GM19452 (cell line): ENCODE results near the gene G3BP1.
"Not testable (repeated sequence)": the region's sequence is repeated elsewhere in the genome, so short reads cannot be mapped to it uniquely, and the experiment has no call there.

Experiments
- ATAC-seq: cut with Tn5 transposase; IDR thresholded peaks from one replicate; pipeline ENCODE4 v1.9.1; 2021; ENCODE audit not compliant: unreplicated experiment

The G3BP1 gene

DNA sequence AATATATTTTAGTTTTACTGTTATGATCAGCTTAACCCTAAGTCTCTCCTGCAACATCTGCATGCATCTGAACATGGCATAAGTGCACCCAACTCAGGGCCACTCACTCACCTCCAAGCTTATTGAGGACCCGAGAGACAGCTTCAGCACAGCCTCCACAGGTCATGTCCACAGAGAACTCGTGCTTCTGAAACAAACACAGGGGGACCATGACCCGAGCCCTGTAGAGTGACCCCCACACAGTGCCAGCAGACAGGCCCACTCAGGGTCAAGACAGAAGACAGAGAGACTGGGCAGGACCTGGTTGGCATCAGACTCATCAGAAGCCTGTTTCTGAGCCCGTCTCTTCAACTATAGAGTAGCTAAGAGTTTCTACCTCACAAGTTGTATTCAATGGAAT is 20.2 kb upstream of the G3BP1 start:
- ATAC-seq, result no peak

DNA sequence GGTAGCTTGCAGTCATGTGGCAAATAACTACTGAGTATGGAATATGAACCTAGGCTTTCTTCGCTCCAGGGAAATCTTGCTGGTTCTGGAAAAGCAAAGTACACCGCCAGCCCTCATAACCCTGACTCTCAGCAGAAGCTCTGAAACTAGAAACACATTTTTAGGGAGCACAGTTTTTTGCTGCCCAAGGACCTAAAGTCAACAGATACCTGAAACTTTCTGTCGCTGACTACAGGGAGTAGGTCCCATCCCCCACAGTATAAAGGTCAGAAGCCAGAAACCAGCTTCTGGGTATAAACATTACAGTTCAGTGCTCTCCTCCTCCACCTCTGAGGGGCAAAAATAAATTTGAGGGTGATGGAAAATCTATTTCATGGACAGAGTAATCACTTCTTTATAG is 16.4 kb upstream of the G3BP1 start:
- ATAC-seq, result no peak

DNA sequence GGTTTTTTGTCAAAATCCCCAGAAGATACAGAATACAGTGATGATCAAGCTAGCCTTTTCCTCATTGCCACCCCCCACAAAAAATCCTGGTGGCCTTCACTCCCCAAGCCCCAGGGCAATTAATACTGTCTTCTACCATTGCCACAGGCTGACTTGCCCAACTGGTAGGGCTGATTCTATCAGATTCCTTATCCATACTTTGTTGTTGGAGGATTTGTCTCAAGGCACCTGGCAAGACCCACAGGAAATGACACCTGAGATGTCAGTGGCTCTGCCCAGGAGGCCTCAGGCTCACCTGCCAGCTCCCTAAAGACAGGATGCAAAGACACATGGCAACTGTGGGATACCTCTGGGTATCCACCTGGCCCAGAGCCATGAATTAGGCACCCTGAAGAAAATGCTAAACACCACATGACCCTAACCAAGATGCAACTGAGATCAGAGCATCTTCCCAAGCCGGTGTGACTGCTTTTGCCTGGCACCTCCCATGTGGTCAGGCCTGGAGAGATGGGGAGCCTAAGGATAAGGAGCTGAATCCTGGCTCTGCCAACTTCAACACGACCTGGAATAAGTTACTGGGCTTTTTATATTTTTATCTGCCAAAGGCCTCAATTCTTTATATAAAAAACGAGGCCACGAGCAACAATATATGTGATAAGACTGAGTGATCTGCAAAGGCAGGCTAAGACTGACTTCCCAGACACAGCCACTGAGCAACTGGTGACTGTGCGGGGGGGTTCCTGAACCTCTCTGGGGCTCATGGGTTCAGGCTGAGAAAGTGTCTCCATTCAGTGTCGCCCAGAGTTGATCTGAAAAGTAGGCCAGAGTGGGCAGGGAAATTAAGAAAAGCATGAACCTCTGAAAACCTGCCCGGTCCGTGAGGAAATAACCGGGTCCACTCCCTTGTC is 14.3 kb upstream of the G3BP1 start:
- ATAC-seq, result no peak

DNA sequence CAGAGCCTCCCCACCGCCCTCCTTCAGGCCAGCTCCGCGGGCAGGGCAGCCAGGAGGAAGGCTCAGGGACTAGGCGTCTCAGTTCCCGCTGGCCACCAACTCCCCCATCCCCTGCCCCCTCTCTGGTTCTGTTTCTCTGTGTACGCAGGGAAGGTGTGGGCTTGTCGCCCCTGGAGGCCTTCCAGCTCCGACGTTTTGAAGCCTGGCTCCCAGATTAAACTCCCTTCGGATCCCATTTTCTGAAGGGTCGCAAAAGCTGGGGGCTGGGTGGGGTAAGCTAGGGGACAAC is 13.7 kb upstream of the G3BP1 start:
- ATAC-seq, result peak; percentile 2

DNA sequence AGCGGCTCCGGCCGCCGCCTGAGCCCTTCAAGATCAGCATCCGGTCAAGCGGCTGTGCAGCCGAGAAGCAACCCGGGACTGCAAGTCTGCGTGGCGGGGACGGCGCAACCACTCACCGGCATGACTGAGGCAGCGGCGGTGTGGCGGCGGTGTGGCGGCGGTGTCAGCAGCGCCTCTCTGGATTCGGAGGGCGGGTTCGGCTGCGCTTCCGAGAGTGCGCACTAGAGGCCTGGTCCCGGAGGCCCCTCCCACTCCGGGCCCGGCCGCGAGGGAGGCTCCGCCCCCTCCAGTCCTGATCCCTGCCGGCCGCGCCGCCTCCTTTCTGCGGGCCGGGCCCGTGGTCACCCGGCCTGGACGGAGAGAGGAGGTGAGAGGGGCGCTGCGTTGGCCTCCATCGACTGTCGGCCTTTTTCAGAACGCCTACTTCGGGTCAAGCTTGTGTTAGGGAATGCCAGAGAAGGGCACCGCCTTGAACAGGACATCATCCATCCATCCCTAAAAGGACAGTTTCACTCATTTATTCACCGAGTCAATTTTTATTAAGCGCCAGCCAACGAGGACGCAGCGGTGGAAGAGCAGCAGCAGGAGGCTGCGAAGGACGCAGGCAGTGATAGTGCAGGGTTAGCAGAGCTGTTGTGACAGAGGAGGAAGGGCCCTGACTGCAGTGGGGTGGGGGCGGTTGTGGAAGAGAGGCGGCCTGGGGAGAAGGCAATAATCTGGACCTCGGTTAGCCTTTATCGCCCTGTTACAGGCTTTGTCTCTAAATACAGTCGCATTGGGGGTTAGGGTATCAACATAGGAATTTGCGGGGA is 13.1 kb upstream of the G3BP1 start, which contains the start of gene ATOX1:
ATOX1 (minus strand) TSS at position 202 of the 812 bp plus-strand sequence; CDS start at position 122, 80 bp downstream.
- ATAC-seq, result peak; percentile 98

DNA sequence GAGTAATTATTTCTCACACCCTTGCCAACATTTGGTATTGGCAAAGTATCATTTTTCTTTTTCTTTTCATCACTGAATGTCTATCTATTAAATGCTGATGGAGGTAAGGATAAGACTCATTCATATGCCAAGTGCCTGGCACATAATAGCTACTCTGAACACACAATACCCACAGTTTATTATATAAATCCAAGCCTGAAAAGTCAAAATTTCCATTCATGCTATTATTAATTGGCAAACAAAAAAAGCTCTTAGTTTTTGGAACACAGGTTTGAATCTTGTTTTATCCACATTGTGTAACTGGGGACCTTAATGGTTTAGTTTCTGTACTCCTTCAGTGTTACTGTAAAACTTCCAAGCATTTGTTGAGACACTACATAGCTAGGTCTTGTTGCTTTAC is 7.0 kb upstream of the G3BP1 start:
- no peak for ATAC-seq

DNA sequence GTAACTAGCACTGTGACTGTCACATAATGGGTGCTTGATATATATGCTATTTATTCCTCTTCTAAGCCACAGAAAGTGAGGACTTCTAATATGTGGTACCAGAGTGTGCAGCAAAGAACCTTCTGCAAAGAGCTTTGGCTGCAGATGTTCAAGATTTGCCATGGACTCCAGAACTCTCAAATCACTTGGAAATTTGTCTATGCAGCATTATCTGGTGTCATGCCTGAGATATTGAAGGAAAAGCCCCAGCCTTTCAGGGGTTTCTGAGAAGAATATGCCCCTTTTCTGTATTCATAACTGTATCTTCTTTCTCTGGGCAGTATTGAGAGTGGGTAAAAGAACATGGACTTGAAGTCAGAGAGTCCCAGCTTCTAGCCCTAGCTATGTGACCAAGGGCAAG is 4.8 kb upstream of the G3BP1 start:
- no peak for ATAC-seq

DNA sequence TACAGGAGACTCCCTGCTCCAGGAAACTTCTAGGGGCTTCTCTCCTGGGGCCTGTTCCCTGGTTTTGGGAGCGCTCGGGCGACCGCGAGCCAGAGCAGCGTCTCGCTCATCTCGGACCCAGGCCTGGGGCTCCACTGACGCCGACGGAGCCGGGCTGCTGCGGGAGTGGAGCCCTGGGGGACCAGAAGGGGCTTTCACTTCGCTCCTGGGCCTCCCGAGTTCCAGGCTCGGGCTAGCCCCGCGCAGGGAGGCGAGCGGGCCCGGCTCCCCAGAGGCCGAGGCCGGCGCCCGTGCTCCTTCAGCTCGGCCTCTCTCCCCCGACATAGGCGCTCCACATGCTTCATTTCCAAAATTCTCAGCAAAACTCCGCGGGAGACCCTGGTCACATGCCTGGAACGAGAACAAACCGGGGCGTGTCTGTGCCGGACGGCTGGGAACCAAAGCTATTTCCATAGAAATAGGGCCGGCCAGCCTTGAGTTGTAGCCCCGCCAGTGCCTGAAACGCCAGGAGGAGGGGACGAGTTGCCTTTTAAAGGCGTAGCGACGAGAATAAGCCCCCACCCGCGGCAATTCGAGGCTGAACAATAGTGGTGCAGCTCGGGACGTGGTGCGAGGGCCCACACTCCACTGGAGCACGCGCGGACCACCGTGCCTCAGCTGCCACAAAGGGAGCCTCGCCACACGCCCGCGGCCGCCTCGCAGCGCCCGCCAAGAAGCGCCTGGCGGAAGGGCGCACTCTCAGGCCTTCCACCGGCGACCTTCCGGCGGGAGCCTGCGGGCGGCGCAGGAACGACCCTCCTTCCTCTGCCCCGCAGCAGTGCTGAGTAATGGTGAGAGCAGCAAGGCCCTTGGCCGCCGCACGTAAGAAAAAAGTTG is 1.1 kb upstream of the G3BP1 start:
- peak; percentile 36 for ATAC-seq

DNA sequence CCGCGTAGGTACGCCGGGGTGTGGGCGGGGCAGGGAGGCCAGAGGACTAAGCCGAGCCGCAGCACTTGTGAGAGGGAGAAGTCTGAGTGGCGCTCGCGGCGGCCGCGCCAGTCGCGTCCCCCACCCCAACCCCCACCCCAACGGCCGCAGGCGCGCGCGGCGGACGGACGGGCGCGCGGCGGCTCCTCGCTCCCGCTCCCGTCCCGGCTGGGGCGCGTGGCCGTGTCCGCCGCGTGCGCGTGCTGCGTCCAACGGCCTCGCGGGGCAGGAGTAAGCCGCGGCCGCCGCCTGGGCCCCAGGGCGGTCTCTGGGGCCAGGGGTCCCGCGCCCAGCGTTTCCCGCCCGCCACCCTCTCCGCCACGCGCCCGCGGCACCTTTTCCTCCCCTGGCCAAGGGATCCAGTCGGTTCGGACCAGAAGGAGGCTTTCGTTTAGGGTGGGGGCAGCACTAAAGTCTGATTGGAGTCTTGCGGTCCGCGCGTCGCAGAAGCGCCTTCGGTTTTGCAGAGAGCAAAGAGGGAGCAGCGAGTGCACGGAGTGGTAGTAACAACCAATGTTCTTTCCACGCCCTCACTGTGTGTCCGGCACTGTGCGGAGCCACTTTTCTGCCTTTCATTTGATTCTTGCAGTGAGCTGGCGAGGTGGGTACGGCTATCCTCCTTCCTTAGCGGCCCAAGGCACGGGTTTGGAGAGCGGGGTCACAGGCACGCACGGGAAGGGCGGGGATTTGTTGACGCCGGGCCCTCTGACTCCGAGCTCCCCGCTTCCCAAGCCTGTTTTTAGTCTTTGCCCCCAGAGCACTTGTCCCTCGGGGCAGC is 483 bp downstream of the G3BP1 start:
- ATAC-seq, result no peak

DNA sequence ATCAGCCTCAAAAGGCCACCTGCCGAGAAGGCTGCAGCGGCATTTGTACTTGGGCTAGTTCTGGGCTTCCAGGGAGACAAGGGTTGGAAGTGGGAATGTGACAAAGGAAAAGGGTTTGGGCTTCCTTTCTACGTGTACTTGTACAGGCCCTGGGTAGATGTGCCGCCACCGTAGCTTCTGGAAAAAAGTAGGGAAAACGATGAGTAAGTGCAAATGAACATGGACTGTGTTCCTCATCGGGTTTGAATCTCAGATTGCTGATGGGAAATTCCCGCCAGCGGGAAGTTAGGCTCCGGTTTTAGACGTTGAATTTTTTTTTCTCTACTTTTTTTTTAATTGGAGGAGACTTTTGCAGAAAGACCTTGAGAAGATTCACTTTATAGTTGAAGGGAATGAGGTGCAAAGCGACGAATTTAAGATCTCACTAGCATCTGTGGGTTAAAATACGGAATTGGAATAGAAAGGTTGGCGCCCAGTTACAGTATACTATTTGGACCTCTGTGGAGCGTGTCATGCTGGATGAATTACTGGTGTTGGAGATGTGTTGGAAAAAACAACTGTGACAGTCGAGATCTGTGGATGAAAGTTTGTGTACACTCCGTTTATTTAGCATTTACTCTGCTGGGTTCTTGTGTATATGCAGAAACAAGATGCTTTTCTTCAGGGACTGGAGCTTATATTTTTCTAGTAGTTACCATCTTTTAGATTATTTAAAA is 1.2 kb downstream of the G3BP1 start:
- no peak for ATAC-seq

DNA sequence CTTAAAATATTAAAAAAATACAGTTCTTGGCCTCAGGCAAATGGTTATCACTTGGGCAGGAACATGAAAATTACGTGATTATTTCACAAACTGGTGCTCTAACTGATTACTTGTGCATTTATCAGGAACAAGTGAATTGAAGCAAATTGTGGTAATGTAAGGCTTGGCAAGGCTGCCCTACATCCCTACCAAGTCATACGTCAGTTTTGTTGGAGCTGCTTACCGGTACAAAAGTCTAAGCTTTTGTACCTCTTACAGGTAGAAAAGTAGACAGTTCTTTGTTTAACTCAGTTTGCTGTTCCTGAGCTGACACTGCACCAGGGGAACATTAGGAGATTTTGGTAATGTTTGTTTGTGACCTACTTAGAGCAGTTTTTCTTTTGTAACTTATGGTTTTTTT is 2.2 kb downstream of the G3BP1 start:
- no peak for ATAC-seq

DNA sequence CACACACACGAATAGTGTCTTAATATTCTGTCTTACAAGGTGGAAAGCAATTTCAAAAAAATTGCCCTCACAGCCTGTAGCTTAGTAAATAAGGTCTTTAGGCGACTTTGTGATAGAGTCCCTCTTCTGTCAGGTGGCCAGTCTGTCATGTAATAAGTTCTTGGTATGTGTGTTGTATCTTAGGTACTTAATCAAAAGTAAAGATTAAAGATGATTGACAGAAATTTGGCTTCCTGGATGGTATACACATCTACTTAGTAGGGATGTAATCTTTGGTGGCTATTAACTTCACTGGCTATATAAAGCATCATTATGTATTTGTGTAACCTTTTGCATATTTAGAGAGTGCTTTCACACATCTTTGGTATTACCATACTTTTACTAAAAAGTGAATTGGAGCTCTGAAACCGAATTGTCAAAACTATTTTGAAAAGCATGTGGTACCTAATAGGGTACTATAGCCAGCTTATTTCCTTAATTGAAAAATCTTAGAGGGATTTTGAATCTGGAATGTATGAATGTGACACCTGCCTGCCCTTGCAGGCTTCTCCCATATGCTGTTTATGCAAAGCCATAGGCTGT is 3.4 kb downstream of the G3BP1 start:
- no peak for ATAC-seq

DNA sequence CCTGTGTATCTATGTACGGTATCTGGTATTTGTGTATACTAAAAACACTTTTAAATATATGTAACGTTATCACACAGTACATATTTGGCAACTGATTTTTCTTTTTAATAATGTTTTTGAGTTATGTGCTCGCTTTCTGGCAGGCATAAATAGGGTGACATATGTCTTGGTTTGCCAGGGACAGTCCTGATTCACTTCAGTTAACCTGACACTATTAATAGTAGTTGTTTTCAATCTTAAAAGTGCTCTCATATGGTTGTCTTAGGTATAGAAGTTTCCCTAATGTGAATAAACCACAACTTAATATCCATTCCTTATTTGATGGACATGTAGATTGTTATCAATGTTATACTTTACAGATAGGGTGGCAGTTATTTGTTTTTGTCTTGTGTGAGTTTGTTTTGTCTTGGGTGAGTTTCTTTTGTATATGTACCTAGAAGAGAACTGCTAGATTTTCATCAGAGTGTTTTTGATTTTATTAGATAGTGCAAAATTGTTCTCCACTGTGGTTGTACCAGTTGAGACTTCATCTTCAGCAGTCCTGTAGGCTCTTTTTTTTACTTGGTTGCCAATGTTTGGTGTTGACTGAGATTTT is 7.9 kb downstream of the G3BP1 start:
- no peak for ATAC-seq

DNA sequence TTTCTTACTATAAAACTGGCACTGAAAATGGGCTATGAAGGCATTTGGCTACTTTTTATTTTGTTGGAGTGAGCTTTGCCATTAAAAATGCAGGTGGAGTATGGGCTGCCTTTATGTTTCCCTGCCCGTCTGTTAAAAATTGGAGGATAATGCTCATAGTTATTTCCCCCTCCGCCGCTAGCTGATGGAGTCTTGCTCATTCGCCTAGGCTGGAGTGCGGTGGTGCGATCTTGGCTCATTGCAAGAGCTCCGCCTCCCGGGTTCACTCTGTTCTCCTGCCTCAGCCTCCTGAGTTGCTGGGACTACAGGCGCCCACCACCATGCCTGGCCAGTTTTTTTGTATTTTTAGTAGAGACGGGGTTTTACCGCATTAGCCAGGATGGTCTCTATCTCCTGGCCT is 8.6 kb downstream of the G3BP1 start:
- ATAC-seq, result no peak

DNA sequence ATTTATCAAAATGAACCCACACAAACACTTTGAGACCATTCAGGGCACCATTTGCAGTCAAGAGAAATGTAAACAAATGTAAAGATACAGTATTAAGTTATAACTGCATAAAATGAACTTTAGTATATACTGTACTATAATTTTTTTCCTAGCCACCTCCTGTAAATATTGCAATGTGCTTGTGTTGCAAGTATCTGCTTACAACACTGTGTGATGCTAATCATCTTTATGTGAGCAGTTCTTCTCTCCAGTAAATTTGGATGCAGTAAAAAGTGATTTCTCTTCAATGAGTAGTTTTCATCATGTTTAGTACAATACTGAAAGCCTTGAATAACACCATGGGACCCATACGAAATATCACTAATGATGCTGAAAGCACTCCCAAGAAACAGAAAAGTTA is 9.4 kb downstream of the G3BP1 start:
- ATAC-seq, result no peak

DNA sequence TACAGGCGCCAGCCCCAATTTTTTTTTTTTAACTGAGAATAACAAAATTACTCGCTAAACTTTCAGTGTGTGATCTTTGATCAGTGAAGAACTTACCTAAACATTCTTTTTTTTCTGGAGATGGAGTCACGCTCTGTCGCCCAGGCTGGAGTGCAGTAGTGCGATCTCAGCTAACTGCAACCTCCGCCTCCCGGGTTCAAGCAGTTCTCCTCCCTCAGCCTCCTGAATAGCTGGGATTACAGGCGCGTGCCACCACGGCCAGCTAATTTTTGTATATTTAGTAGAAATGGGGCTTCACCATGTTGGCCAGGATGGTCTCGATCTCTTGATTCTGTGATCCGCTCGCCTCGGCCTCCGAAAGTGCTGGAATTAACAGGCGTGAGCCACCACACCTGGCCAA is 11.9 kb downstream of the G3BP1 start:
- ATAC-seq, result not testable (repeated sequence)

DNA sequence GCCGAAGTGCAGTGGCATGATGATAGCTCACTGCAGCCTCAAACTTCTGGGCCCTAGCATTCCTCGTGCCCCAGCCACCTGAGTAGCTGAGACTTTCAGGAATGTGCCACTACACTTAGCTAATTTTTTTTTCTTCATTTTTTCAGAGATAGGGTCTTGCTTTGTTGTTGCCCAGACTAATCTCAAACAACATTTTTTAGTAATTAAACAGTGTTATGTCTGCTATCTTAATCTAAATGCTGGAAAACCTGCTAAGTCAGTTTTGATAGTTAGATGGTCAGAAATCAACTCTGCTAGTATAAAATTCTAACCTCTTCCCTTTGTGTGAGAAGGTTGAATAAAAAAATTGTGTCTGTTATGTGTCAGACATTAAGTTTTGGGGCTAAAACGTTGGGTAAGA is 12.4 kb downstream of the G3BP1 start:
- ATAC-seq, result no peak

DNA sequence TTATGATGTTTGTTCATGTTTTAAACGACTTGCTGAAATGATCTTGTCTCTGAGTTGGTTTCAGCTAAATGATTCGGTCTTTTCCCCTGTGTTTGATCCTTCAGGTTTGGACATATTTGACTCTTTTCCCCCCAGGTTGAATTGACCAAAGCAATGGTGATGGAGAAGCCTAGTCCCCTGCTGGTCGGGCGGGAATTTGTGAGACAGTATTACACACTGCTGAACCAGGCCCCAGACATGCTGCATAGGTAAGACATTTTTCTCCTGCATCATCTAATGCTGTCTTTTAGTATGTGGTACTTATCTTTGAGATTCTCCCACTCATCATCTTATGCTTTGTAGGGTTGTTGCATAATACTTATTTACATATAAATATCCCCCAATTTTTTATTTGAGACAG is 14.7 kb downstream of the G3BP1 start:
- ATAC-seq, result no peak

DNA sequence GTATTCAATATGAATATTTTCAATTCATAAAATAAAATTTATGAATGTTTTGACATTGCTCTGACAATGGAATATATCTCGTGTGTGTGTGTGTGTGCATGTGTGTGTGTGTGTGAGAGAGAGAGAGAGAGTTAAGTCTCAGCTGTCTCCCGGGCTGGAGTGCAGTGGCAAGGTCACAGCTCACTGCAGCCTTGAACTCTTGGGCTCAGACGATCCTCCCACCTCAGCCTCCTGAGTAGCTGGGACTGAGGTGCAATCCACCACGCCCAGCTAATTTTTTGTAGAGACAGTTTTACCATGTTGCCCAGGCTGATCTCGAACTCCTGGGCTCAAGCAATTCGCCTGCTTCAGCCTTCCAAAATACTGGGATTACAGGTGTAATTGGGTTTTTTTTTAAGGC is 16.1 kb downstream of the G3BP1 start:
- no peak for ATAC-seq
